HepG2 (cell line): ENCODE measurements around the gene TBCD. TPM values are rescaled to one million over a fixed set of nuclear protein-coding genes. Genes with fewer than 3 reads are reported as not detected.

Experiments used
- ATAC-seq: fragments of 200-7000 bp; cut with Tn5 transposase; 3 replicates; pipeline ENCODE4 v1.9.1; 2020; ENCODE audit warnings: mild to moderate bottlenecking, moderate library complexity
- BruUV-seq: library from RNA; stranded (reverse); fragments of 400-500 nt; replicated peaks from 2 replicates; lab custom pipeline; 2021; lab: Mats Ljungman, UMichigan
- CTCF ChIA-PET: fragments of 300-600 bp; formaldehyde crosslinking; extraction: SDS; loops from one replicate; lab custom pipeline; 2021; ENCODE audit warnings: low total read pairs, inconsistent platforms, low intra/inter-chr PET ratio; lab: Yijun Ruan, JAX
- POLR2A ChIA-PET: fragments of 350-600 bp; sonication (Branson Sonifier 250); formaldehyde crosslinking; loops from one replicate; lab custom pipeline; 2020; ENCODE audit warnings: antibody characterized with exemption, inconsistent platforms; lab: Yijun Ruan, JAX
- DNase-seq: peaks from one replicate; pipeline ENCODE4 v3.0.0-alpha.2; 2015; ENCODE audit warnings: low spot score
- FAIRE-seq: peaks from 3 replicates; lab custom pipeline; 2011; peaks lifted over from hg19 to GRCh38; lab: Jason Lieb, UNC
- H2AFZ ChIP-seq: one replicate; pipeline ENCODE4 v1.6.1; 2011; ENCODE audit warnings: low read length, inconsistent platforms
- H3K27ac ChIP-seq: fragments of 300-600 bp; 3 replicates; pipeline ENCODE4 v1.8.0; 2011; ENCODE audit warnings: mixed run types, mild to moderate bottlenecking, mixed read lengths, low read length, inconsistent platforms; ENCODE audit not compliant: insufficient read depth; ENCODE audit errors: extremely low read length
- H3K27me3 ChIP-seq, 2 experiments: fragments of 200-600 bp in 1 of 2; 2 replicates in 1 of 2; 3 replicates in 1 of 2; pipeline versions ENCODE4 v1.6.0 to v1.8.0; 2011; ENCODE audit warnings: low read length in 2 of 2, mild to moderate bottlenecking in 2 of 2, moderate library complexity in 2 of 2, inconsistent platforms in 1 of 2; ENCODE audit not compliant: insufficient read depth in 2 of 2, control insufficient read depth in 1 of 2
- H3K36me3 ChIP-seq, 2 experiments: fragments of 200-600 bp in 1 of 2; replicated peaks in 1 of 2; 2 replicates in 1 of 2; 3 replicates in 1 of 2; pipeline versions ENCODE4 v1.5.1 to v1.8.0; 2011; ENCODE audit warnings: low read length in 2 of 2, inconsistent platforms in 1 of 2; ENCODE audit not compliant: insufficient read depth in 2 of 2, control insufficient read depth in 1 of 2
- H3K4me1 ChIP-seq: 2 replicates; pipeline ENCODE4 v1.5.1; 2012; ENCODE audit warnings: low read length, inconsistent platforms; ENCODE audit not compliant: insufficient read depth
- H3K4me2 ChIP-seq: 2 replicates; pipeline ENCODE4 v1.6.0; 2011; ENCODE audit warnings: low read depth, low read length, inconsistent platforms
- H3K4me3 ChIP-seq, 3 experiments: fragments of 200-600 bp in 1 of 3; sonication (generic), shearing (Covaris generic) in 1 of 3; replicated peaks in 1 of 3; 2 replicates each; pipeline ENCODE4 v1.5.1; 2011 to 2016; ENCODE audit warnings: low read length in 3 of 3, inconsistent platforms in 2 of 3, low read depth in 2 of 3, mild to moderate bottlenecking in 2 of 3, control low read depth in 1 of 3, mixed read lengths in 1 of 3; ENCODE audit not compliant: insufficient read depth in 1 of 3
- H3K79me2 ChIP-seq: one replicate; pipeline ENCODE4 v1.6.1; 2011; ENCODE audit warnings: low read length, inconsistent platforms; ENCODE audit not compliant: insufficient read depth
- H3K9ac ChIP-seq: 2 replicates; pipeline ENCODE4 v1.6.0; 2011; ENCODE audit warnings: mild to moderate bottlenecking, low read depth, low read length, inconsistent platforms; ENCODE audit not compliant: insufficient read depth
- H3K9me3 ChIP-seq: 2 replicates; pipeline ENCODE4 v1.5.1; 2012; ENCODE audit warnings: mild to moderate bottlenecking, low read length
- H4K20me1 ChIP-seq: 2 replicates; pipeline ENCODE4 v1.6.0; 2011; ENCODE audit warnings: inconsistent platforms, mild to moderate bottlenecking, low read length, moderate library complexity; ENCODE audit not compliant: insufficient read depth
- ERF ChIP-seq: IDR thresholded peaks from 2 replicates; pipeline ENCODE4 v1.6.1; 2018; ENCODE audit warnings: missing biosample characterization, missing genetic modification reagents
- HDAC2 ChIP-seq: sonication (generic); formaldehyde crosslinking; IDR thresholded peaks from 2 replicates; pipeline ENCODE4 v1.4.0; 2020; ENCODE audit warnings: missing genetic modification reagents
- HMG20B ChIP-seq: conservative IDR thresholded peaks from 2 replicates; pipeline ENCODE4 v1.6.1; 2016; ENCODE audit warnings: missing genetic modification reagents, missing compliant biosample characterization
- IRF2 ChIP-seq: IDR thresholded peaks from 2 replicates; pipeline ENCODE4 v1.6.1; 2018; ENCODE audit warnings: missing genetic modification reagents, missing compliant biosample characterization
- PRDM10 ChIP-seq: sonication (generic); formaldehyde crosslinking; IDR thresholded peaks from 2 replicates; pipeline ENCODE4 v1.4.0; 2020; ENCODE audit warnings: low read depth, missing genetic modification reagents
- TFE3 ChIP-seq: IDR thresholded peaks from 2 replicates; pipeline ENCODE4 v1.6.1; 2016
- ZNF337 ChIP-seq: sonication (generic); formaldehyde crosslinking; IDR thresholded peaks from 2 replicates; pipeline ENCODE4 v1.5.1; 2020; ENCODE audit warnings: missing genetic modification reagents, low read depth, mild to moderate bottlenecking, borderline replicate concordance
- ZNF766 ChIP-seq: sonication (generic); formaldehyde crosslinking; IDR thresholded peaks from 2 replicates; pipeline ENCODE4 v1.5.0; 2020; ENCODE audit warnings: missing genetic modification reagents, borderline replicate concordance
- WGBS: methylation state at CpG from one replicate; pipeline ENCODE4 v1.1.6; 2017; ENCODE audit warnings: low lambda C conversion rate; 5-methylcytosine and 5-hydroxymethylcytosine counted together
- in situ Hi-C: cut with HindIII; loops from 2 replicates; pipeline ENCODE4 v1.10.0; 2017; ENCODE audit warnings: low pct_unique_long_range_greater_than_20kb; ENCODE audit not compliant: extremely low pct_ligation_motif_present
- intact Hi-C: fragments of 100-400 bp; cut with micrococcal nuclease; formaldehyde crosslinking; loops from one replicate; pipeline ENCODE4 v1.10.0; 2022; ENCODE audit not compliant: unreplicated experiment
- polyA plus RNA-seq, 8 experiments: library from polyadenylated mRNA; depleted of rRNA in 3 of 8; stranded (reverse) in 7 of 8; unstranded in 1 of 8; fragments of >200 nt; fragmentation: Illumina TruSeq in 4 of 8; extraction: Trizol in 4 of 8; gene quantifications; 2 replicates each; pipeline versions ENCODE4 v1.2.1 to v1.2.3, GENCODE V29; 2011 to 2016; ENCODE audit warnings: low read depth in 4 of 8, missing spikeins in 1 of 8, mixed read lengths in 1 of 8; ENCODE audit not compliant: insufficient read depth in 1 of 8
- total RNA-seq, 5 experiments: library from RNA; depleted of rRNA; stranded (reverse); fragments of >200 nt; fragmentation: Illumina TruSeq; extraction: Trizol; gene quantifications; 2 replicates each; pipeline ENCODE4 v1.2.3, GENCODE V29; 2016; ENCODE audit warnings: low read depth in 1 of 5
- TF ChIP-seq, protein P1 (sequence below): IDR thresholded peaks from 2 replicates; pipeline ENCODE4 v1.6.1; 2016; ENCODE audit warnings: low read depth
- TF ChIP-seq, protein P2 (sequence below): sonication (generic); formaldehyde crosslinking; conservative IDR thresholded peaks from 2 replicates; pipeline ENCODE4 v1.4.0; 2020; ENCODE audit warnings: mild to moderate bottlenecking, missing genetic modification reagents, moderate library complexity

The TBCD gene
- total and polyA plus RNA-seq, 2 of the 13 experiments (the other 11 are each of a cell fraction or from before 2014, with no cell fraction given): 33.9 to 54.8 TPM

- Histone ChIP-seq H2AFZ (no peak overlapping the region), H4K20me1 (no peaks in the 10 kb centered on the region), H3K9ac (no peak overlapping the region), H3K4me2 (peak overlapping the region; percentile 30), H3K36me3 (no peaks in the 10 kb centered on the region; a peak in 1 of 5 replicates), H3K4me1 (peaks cover 28% of the 10 kb centered on the region), H3K9me3 (no peaks in the 10 kb centered on the region), H3K27ac (peak overlapping the region; percentile 32), H3K27me3 (no peaks in the 10 kb centered on the region), H3K79me2 (no peaks in the 10 kb centered on the region), H3K4me3 (no peak overlapping the region)
- DNase-seq: peak; percentile 88
- ChIA-PET CTCF (no interaction called here), POLR2A (interaction anchor here (0.6 to 2.1 kb wide), 3 partner anchors 9 to 76 kb away, joined by 3 to 9 read pairs (median 3); no protein-coding TSS in a partner anchor)
- FAIRE-seq: peak; percentile 94
- intact Hi-C loops (no loop called here), in situ Hi-C loops (no loop called here)
- ATAC-seq: peak; percentile 58
- no TSS peak for BruUV-seq
- 59% methylated on average over 17 of the region's 17 CpGs for WGBS
- TF ChIP-seq ERF (CRISPR knock-in tag) (peak; percentile 46; the same call in 1 of the 2 replicates), ZNF766 (CRISPR knock-in tag) (0 out of 2 replicates have a peak, but pooled peaks have one; percentile 41), IRF2 (CRISPR knock-in tag) (peak; percentile 88), TFE3 (CRISPR knock-in tag) (peak; percentile 50; the same call in 1 of the 2 replicates), PRDM10 (peak; percentile 65; the same call in 1 of the 2 replicates), ZNF337 (CRISPR knock-in tag) (no peak), HMG20B (CRISPR knock-in tag) (peak; percentile 72), HDAC2 (CRISPR knock-in tag) (peak; percentile 89)
- TF ChIP-seq, protein P1, sequence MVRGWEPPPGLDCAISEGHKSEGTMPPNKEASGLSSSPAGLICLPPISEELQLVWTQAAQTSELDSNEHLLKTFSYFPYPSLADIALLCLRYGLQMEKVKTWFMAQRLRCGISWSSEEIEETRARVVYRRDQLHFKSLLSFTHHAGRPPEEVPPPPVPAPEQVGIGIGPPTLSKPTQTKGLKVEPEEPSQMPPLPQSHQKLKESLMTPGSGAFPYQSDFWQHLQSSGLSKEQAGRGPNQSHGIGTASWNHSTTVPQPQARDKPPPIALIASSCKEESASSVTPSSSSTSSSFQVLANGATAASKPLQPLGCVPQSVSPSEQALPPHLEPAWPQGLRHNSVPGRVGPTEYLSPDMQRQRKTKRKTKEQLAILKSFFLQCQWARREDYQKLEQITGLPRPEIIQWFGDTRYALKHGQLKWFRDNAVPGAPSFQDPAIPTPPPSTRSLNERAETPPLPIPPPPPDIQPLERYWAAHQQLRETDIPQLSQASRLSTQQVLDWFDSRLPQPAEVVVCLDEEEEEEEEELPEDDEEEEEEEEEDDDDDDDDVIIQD (CRISPR knock-in tag): peak; percentile 63; the same call in 1 of the 2 replicates
- TF ChIP-seq, protein P2, sequence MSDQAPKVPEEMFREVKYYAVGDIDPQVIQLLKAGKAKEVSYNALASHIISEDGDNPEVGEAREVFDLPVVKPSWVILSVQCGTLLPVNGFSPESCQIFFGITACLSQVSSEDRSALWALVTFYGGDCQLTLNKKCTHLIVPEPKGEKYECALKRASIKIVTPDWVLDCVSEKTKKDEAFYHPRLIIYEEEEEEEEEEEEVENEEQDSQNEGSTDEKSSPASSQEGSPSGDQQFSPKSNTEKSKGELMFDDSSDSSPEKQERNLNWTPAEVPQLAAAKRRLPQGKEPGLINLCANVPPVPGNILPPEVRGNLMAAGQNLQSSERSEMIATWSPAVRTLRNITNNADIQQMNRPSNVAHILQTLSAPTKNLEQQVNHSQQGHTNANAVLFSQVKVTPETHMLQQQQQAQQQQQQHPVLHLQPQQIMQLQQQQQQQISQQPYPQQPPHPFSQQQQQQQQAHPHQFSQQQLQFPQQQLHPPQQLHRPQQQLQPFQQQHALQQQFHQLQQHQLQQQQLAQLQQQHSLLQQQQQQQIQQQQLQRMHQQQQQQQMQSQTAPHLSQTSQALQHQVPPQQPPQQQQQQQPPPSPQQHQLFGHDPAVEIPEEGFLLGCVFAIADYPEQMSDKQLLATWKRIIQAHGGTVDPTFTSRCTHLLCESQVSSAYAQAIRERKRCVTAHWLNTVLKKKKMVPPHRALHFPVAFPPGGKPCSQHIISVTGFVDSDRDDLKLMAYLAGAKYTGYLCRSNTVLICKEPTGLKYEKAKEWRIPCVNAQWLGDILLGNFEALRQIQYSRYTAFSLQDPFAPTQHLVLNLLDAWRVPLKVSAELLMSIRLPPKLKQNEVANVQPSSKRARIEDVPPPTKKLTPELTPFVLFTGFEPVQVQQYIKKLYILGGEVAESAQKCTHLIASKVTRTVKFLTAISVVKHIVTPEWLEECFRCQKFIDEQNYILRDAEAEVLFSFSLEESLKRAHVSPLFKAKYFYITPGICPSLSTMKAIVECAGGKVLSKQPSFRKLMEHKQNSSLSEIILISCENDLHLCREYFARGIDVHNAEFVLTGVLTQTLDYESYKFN (CRISPR knock-in tag): peak; percentile 57
Measured at GRCh38 chr17:82838386-82839063, 86.7 kb downstream of the TBCD start.
